COR-L47 (cell line): ENCODE measurements around the gene SSC5D.

Experiments
- DNase-seq: peaks from one replicate; lab custom pipeline; 2025; lab: John Stamatoyannopoulos, UW

SSC5D gene

GRCh38 chr19:55554741-55555152 lies 66.5 kb downstream of the SSC5D start:
- DNase-seq, result no peak

GRCh38 chr19:55559684-55560083 lies 71.4 kb downstream of the SSC5D start:
- DNase-seq, result no peak

GRCh38 chr19:55563261-55563690 lies 75.0 kb downstream of the SSC5D start:
- DNase-seq, result no peak

GRCh38 chr19:55566823-55567222 lies 78.6 kb downstream of the SSC5D start:
- no peak for DNase-seq

- no peak for DNase-seq
Observed at GRCh38 chr19:55567708-55568328, 79.6 kb downstream of the SSC5D start.
